ENCODE data around the gene NPLOC4. TPM values are rescaled to one million over a fixed set of nuclear protein-coding genes. Genes with fewer than 3 reads are reported as not detected.

NPLOC4 gene
- total RNA-seq, 1 donor from 2014 or later: 128 TPM

GRCh38 chr17:81551458-81552243, 85.3 kb downstream of the NPLOC4 start:
- TF ChIP-seq CTCF (IDR thresholded peaks at IDR 0.05): peak in 1 of 3 experiments; percentile 11
- H3K27ac ChIP-seq: peak overlapping the region; percentile 75 to 93
- peak overlapping the region; percentile 81 to 83 for H3K4me3 ChIP-seq
- H3K9me3 ChIP-seq: no peaks in the 10 kb centered on the region
- H3K4me1 ChIP-seq: peaks cover 17 to 31% of the 10 kb centered on the region in 2 donors
- intact Hi-C loops (cut with DNase I): loop anchor here (1.0 to 2.0 kb wide), 3 partner anchors 37 to 71 kb away; no protein-coding TSS in a partner anchor
- H3K36me3 ChIP-seq: peaks cover 18 to 35% of the 10 kb centered on the region in 2 donors
- no peaks in the 10 kb centered on the region for H3K27me3 ChIP-seq
- DNase-seq (ENCODE audit: low spot score in 2 of 2): no peak

- Histone ChIP-seq H3K36me3 (peaks cover 22 to 42% of the 10 kb centered on the region in 2 donors), H3K27ac (peak overlapping the region; percentile 75 to 93), H3K4me3 (peak overlapping the region; percentile 81 to 83), H3K9me3 (no peaks in the 10 kb centered on the region), H3K27me3 (no peaks in the 10 kb centered on the region), H3K4me1 (peaks cover 17 to 24% of the 10 kb centered on the region in 2 donors)
- DNase-seq (ENCODE audit: low spot score in 2 of 2): no peak
- intact Hi-C loops (cut with DNase I): no loop called here
- no peak for TF ChIP-seq CTCF (IDR thresholded peaks at IDR 0.05)
These were observed 86.0 kb downstream of the NPLOC4 start for GRCh38 chr17:81550830-81551457.

GRCh38 chr17:81550285-81550684, 86.6 kb downstream of the NPLOC4 start:
- Histone ChIP-seq H3K36me3 (peaks cover 26 to 48% of the 10 kb centered on the region in 2 donors), H3K27me3 (no peaks in the 10 kb centered on the region), H3K9me3 (no peaks in the 10 kb centered on the region), H3K4me3 (no peak overlapping the region), H3K4me1 (peaks cover 17 to 23% of the 10 kb centered on the region in 2 donors), H3K27ac (no peak overlapping the region)
- intact Hi-C loops (cut with DNase I): no loop called here
- no peak for DNase-seq (ENCODE audit: low spot score in 2 of 2)
- TF ChIP-seq CTCF (IDR thresholded peaks at IDR 0.05): no peak

- H3K4me1 ChIP-seq: peaks cover 17 to 23% of the 10 kb centered on the region in 2 donors
- DNase-seq (ENCODE audit: low spot score in 2 of 2): no peak
- no peaks in the 10 kb centered on the region for H3K27me3 ChIP-seq
- no peaks in the 10 kb centered on the region for H3K9me3 ChIP-seq
- TF ChIP-seq CTCF (IDR thresholded peaks at IDR 0.05): no peak
- intact Hi-C loops (cut with DNase I): no loop called here
- H3K36me3 ChIP-seq: peaks cover 31 to 53% of the 10 kb centered on the region in 2 donors
- H3K27ac ChIP-seq: no peak overlapping the region
- no peak overlapping the region for H3K4me3 ChIP-seq
These were observed 87.1 kb downstream of the NPLOC4 start for GRCh38 chr17:81549826-81550225.

GRCh38 chr17:81549031-81549557, 87.8 kb downstream of the NPLOC4 start:
- no peak for TF ChIP-seq CTCF (IDR thresholded peaks at IDR 0.05)
- Histone ChIP-seq H3K27ac (no peak overlapping the region), H3K36me3 (peaks cover 36 to 59% of the 10 kb centered on the region in 2 donors), H3K9me3 (no peaks in the 10 kb centered on the region), H3K4me1 (peaks cover 17 to 21% of the 10 kb centered on the region in 2 donors), H3K27me3 (no peaks in the 10 kb centered on the region), H3K4me3 (no peak overlapping the region)
- intact Hi-C loops (cut with DNase I): no loop called here
- DNase-seq (ENCODE audit: low spot score in 2 of 2): no peak

Measured in ascending aorta (tissue), 2 donors.